IPS-18a (cell line): ENCODE results near the gene CD247.

Source experiments
- H3K27ac ChIP-seq: one replicate; pipeline ENCODE4 v1.5.1; 2013; ENCODE audit warnings: low read length
- H3K27me3 ChIP-seq: one replicate; pipeline ENCODE4 v1.6.1; 2013; ENCODE audit warnings: mild to moderate bottlenecking, low read length; ENCODE audit not compliant: control insufficient read depth, insufficient read depth
- H3K36me3 ChIP-seq: one replicate; pipeline ENCODE4 v1.6.1; 2013; ENCODE audit warnings: low read depth, low read length; ENCODE audit not compliant: control insufficient read depth
- H3K4me1 ChIP-seq: one replicate; pipeline ENCODE4 v1.6.1; 2013; ENCODE audit warnings: low read depth, low read length; ENCODE audit not compliant: control insufficient read depth
- H3K4me3 ChIP-seq: one replicate; pipeline ENCODE4 v1.5.1; 2013; ENCODE audit warnings: low read length
- H3K9ac ChIP-seq: one replicate; pipeline ENCODE4 v1.6.1; 2013; ENCODE audit warnings: mild to moderate bottlenecking, low read length, moderate library complexity
- H3K9me3 ChIP-seq: one replicate; pipeline ENCODE4 v1.6.1; 2013; ENCODE audit warnings: low read depth, low read length; ENCODE audit not compliant: control insufficient read depth

CD247 gene

GRCh38 chr1:167517535-167518330 is 596 bp downstream of the CD247 start:
- no peaks in the 10 kb centered on the region for H3K9me3 ChIP-seq
- H3K36me3 ChIP-seq, result no peaks in the 10 kb centered on the region
- H3K4me1 ChIP-seq, result no peaks in the 10 kb centered on the region
- no peak overlapping the region for H3K4me3 ChIP-seq
- H3K27me3 ChIP-seq, result no peaks in the 10 kb centered on the region
- no peak overlapping the region for H3K27ac ChIP-seq
- H3K9ac ChIP-seq, result no peak overlapping the region

- no peak overlapping the region for H3K27ac ChIP-seq
- no peak overlapping the region for H3K9ac ChIP-seq
- no peaks in the 10 kb centered on the region for H3K36me3 ChIP-seq
- H3K27me3 ChIP-seq, result no peaks in the 10 kb centered on the region
- H3K4me1 ChIP-seq, result no peaks in the 10 kb centered on the region
- no peak overlapping the region for H3K4me3 ChIP-seq
- H3K9me3 ChIP-seq, result no peaks in the 10 kb centered on the region
These were observed 1.6 kb downstream of the CD247 start for GRCh38 chr1:167516404-167517388.

GRCh38 chr1:167515893-167516321 is 2.4 kb downstream of the CD247 start:
- H3K36me3 ChIP-seq, result no peaks in the 10 kb centered on the region

GRCh38 chr1:167515461-167515860 is 2.9 kb downstream of the CD247 start:
- Histone ChIP-seq H3K36me3 (no peaks in the 10 kb centered on the region), H3K27ac (no peak overlapping the region), H3K27me3 (no peaks in the 10 kb centered on the region), H3K9me3 (no peaks in the 10 kb centered on the region), H3K4me3 (no peak overlapping the region), H3K4me1 (no peaks in the 10 kb centered on the region), H3K9ac (no peak overlapping the region)

More at GRCh38 chr1:167515893-167516321, 2.4 kb downstream of the CD247 start:
- H3K27ac ChIP-seq, result no peak overlapping the region
- no peaks in the 10 kb centered on the region for H3K4me1 ChIP-seq
- H3K9me3 ChIP-seq, result no peaks in the 10 kb centered on the region
- H3K9ac ChIP-seq, result no peak overlapping the region
- no peaks in the 10 kb centered on the region for H3K27me3 ChIP-seq
- no peak overlapping the region for H3K4me3 ChIP-seq

- no peaks in the 10 kb centered on the region for H3K36me3 ChIP-seq
- H3K9me3 ChIP-seq, result no peaks in the 10 kb centered on the region
- H3K27ac ChIP-seq, result no peak overlapping the region
- H3K4me3 ChIP-seq, result no peak overlapping the region
- H3K27me3 ChIP-seq, result no peaks in the 10 kb centered on the region
- H3K9ac ChIP-seq, result no peak overlapping the region
- no peaks in the 10 kb centered on the region for H3K4me1 ChIP-seq
These were observed 4.0 kb downstream of the CD247 start for GRCh38 chr1:167514288-167514687.

GRCh38 chr1:167512046-167512654 is 6.2 kb downstream of the CD247 start:
- Histone ChIP-seq H3K9ac (no peak overlapping the region), H3K4me1 (no peaks in the 10 kb centered on the region), H3K27me3 (no peaks in the 10 kb centered on the region), H3K27ac (no peak overlapping the region), H3K36me3 (no peaks in the 10 kb centered on the region), H3K9me3 (no peaks in the 10 kb centered on the region), H3K4me3 (no peak overlapping the region)

GRCh38 chr1:167511374-167511986 is 6.8 kb downstream of the CD247 start:
- Histone ChIP-seq H3K4me1 (no peaks in the 10 kb centered on the region), H3K4me3 (no peak overlapping the region), H3K27me3 (no peaks in the 10 kb centered on the region), H3K36me3 (no peaks in the 10 kb centered on the region), H3K9me3 (no peaks in the 10 kb centered on the region), H3K9ac (no peak overlapping the region), H3K27ac (no peak overlapping the region)

- Histone ChIP-seq H3K27me3 (no peaks in the 10 kb centered on the region), H3K4me3 (no peak overlapping the region), H3K9ac (no peak overlapping the region)
These were observed 7.4 kb downstream of the CD247 start for GRCh38 chr1:167510881-167511280.

GRCh38 chr1:167510244-167510643 is 8.1 kb downstream of the CD247 start:
- Histone ChIP-seq H3K9ac (no peak overlapping the region), H3K27ac (no peak overlapping the region), H3K27me3 (no peaks in the 10 kb centered on the region), H3K36me3 (no peaks in the 10 kb centered on the region), H3K4me1 (no peaks in the 10 kb centered on the region), H3K4me3 (no peak overlapping the region), H3K9me3 (no peaks in the 10 kb centered on the region)

More at GRCh38 chr1:167510881-167511280, 7.4 kb downstream of the CD247 start:
- Histone ChIP-seq H3K4me1 (no peaks in the 10 kb centered on the region), H3K36me3 (no peaks in the 10 kb centered on the region), H3K27ac (no peak overlapping the region), H3K9me3 (no peaks in the 10 kb centered on the region)

- Histone ChIP-seq H3K4me1 (no peaks in the 10 kb centered on the region), H3K9ac (no peak overlapping the region), H3K27me3 (no peaks in the 10 kb centered on the region)
These were observed 8.7 kb downstream of the CD247 start for GRCh38 chr1:167509587-167509986.

GRCh38 chr1:167507719-167508118 is 10.6 kb downstream of the CD247 start:
- H3K27me3 ChIP-seq, result no peaks in the 10 kb centered on the region
- H3K9ac ChIP-seq, result no peak overlapping the region
- H3K27ac ChIP-seq, result no peak overlapping the region
- H3K4me1 ChIP-seq, result peaks cover 17% of the 10 kb centered on the region
- no peaks in the 10 kb centered on the region for H3K36me3 ChIP-seq
- no peaks in the 10 kb centered on the region for H3K9me3 ChIP-seq
- H3K4me3 ChIP-seq, result no peak overlapping the region

More at GRCh38 chr1:167509587-167509986, 8.7 kb downstream of the CD247 start:
- Histone ChIP-seq H3K4me3 (no peak overlapping the region), H3K27ac (no peak overlapping the region), H3K9me3 (no peaks in the 10 kb centered on the region), H3K36me3 (no peaks in the 10 kb centered on the region)
